GM19467 (cell line): ENCODE measurements around the gene EZH1.
"Not testable (repeated sequence)": the region's sequence is repeated elsewhere in the genome, so short reads cannot be mapped to it uniquely, and the experiment has no call there.

ENCODE experiments used
- ATAC-seq: cut with Tn5 transposase; IDR thresholded peaks from one replicate; pipeline ENCODE4 v1.9.1; 2021; ENCODE audit warnings: mild to moderate bottlenecking, moderate library complexity; ENCODE audit not compliant: unreplicated experiment

EZH1 gene

DNA sequence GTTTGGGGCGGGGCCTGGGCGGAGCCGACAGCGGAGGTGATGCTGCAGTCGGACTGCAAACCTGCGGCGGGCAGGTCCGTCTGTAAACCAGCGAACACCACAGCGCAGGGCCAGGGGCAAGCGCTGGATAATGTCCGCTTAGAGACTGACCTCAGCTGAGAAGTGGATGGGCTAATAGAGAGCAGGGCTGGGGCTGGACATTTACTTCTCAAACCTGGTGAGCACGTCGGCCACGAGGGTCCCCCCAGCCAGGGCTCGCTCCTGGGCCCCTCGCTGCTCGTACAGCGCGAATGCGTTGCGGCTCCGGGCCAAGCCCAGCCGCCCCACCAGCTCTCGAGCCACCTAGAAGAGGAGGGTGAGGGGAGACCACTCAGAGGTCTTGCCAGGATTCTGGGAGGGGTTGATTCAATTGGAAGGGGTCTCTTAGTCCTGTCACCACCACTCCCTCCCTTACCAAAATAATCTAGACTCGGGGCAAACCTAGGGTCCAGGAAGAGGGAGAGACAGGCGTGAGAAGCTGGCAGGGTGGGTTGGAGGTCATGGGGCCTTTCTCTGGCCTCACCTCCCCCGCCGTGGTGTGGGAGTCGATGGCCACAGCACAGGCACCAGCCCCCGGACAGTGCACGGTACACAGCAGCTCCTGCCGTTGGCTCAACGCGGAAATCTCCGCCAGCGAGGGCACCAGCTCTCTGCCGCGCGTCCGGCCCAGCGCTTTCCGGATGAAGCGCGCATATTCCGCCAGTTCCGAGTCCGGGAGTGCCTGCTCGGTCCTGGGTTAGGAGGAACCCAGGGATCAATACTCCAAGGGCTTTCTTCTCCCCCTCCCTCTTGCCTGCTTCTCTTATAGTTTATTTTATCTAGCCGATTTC lies 73.8 kb downstream of the EZH1 start:
- no peak for ATAC-seq

DNA sequence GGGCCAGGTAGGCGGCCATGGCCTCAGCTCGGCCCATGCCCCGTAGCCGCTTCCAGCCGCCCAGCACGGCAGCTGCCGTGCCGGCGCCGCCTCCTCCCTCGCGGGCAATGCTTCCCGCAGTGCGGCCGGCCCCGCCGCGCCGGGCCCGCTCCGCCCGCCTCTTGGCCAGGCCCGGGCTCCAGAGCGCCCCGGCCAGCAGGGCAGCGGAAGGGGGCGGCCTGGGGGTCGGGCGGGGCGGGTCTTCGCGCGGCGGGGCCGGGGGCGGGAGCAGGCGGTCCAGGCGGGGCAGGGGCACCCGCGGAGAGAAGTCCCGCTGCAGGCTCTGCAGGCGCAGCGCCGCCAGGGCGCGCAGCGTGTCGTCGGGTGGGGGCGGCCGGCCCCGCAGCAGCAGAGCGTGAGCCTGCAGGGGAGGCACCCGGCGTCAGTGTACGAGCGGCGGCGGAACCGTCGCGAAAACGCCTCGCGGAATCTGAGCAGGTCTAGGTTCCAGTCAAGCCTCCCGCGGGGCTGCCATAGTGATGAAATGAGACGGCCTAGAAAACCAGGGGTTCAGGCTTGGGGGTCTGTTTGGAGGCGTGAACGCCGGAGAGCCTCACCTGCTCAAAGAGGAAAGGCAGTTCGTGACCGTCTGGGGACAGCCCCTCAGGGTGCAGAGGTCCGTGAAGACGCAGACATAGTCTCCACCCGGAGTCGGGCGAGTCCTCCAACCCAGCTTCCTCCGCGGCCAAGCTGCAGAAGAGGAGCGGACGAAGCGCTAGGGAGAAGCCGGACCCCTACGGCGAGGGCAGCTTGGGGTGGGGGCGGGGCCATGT lies 74.7 kb downstream of the EZH1 start:
- no peak for ATAC-seq

- ATAC-seq: no peak
Measured at GRCh38 chr17:42669705-42669976, 75.2 kb downstream of the EZH1 start.

DNA sequence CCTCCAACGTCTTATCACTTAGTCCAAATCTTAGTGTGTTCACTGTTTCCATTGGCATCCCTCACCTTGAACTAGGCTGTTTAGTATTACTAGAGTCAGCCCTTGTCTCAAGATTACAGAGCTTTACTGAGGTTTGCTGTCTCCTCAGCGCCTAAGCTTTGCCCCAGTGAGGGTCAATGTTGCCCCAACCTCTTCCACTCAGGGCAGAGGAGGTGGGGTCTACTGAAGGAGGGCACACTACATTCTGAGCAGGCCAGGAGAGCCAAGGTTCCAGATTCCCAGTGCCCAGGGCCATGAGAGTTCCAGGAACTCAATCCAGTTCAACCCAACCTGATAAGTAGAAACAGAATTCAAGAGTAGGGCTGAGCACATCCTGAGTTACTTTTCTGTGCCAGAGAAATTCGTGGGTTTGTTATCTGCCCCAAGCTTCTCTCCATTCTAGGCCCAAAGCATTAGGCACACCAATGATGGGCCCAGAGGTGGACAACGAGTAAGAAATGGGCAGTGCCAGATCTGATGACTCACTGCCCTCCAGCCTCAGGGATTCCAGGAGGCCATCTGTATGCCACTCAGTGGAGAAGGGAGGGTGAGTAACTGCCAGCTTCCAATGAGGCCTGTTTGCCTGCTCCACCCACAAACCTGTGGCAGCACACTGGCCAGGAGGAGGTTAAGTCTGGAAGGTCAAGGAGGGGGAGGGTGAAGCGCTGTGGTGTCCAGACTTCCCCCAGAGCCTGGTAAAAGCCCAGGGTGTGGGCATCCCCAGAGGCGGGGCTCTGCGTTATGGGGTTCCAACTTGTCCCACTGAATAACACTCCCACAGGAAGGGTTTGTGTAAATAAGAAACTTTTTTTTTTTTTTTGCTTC lies 77.5 kb downstream of the EZH1 start:
- no peak for ATAC-seq

DNA sequence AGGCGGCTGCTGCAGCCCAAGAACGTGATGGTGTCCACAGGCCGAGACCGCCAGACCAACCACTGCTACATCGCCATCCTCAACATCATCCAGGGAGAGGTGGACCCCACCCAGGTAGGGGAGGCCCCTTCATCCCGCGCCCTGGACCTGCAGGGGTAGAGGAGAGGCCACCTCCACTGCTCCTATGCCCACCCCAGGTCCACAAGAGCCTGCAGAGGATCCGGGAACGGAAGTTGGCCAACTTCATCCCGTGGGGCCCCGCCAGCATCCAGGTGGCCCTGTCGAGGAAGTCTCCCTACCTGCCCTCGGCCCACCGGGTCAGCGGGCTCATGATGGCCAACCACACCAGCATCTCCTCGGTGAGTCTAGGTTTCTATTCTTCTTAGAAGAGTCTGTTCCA lies 78.7 kb downstream of the EZH1 start:
- ATAC-seq: not testable (repeated sequence)

DNA sequence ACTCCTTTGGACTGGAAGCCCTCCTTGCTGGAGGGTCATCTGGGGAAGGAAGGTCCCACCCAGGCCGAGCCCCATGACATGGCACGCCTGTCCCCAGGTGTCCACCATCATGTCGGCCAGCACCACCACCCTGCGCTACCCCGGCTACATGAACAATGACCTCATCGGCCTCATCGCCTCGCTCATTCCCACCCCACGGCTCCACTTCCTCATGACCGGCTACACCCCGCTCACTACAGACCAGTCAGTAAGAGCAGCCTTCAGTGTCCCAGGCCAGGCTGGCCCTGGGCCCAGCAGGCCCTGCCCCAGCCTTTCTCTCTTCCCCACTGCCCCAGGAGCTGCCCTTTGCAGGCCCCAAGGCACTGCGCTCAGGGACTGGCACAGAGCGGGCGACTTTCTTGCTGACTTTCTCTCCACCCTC lies 79.2 kb downstream of the EZH1 start:
- no peak for ATAC-seq

GRCh38 chr17:42660692-42661345 lies 84.0 kb downstream of the EZH1 start:
- ATAC-seq: no peak

- not testable (repeated sequence) for ATAC-seq
Measured at GRCh38 chr17:42659932-42660274, 84.9 kb downstream of the EZH1 start.

DNA sequence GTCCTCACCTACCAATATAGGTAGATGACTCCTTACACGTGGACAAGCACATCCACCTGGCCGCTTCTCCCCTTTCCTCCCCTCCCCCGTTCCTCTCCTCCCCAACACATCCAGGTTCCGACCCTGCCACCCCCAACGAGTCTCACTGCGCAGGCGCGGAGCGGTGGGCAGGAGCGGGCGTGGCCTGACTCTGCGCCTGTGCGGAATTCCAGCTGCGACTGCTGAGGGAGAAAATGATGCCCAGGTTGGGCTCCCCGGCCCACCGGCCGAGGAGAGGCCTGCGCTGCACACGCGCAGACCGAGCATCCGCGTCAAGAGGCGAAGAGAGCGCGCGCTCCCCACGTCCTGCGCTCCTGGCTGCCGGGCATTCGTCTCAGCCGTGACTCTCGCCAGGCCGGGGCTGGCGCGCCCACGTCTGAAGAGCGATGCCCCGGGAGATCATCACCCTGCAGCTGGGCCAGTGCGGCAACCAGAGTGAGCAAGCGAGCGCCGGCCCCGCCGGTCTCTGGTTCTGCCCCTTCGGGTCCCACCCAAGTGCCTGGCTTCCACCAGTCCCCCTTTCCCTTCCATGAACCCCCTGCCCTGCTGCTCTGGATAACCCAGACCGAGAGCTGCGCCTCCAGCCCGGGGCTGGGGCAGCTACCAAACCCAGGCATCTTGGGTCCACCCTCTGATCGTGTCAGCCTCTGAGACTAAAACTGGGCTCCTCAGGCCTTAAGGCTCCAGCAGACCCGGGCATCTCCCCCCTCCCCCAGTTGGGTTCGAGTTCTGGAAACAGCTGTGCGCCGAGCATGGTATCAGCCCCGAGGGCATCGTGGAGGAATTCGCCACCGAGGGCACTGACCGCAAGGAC lies 85.5 kb downstream of the EZH1 start, which contains the start of gene TUBG2:
TUBG2 (plus strand) TSS at position 206 of the 853 bp plus-strand sequence; CDS start at position 426, 220 bp downstream.
- no peak for ATAC-seq

GRCh38 chr17:42657824-42658588 lies 86.8 kb downstream of the EZH1 start:
- ATAC-seq: no peak

DNA sequence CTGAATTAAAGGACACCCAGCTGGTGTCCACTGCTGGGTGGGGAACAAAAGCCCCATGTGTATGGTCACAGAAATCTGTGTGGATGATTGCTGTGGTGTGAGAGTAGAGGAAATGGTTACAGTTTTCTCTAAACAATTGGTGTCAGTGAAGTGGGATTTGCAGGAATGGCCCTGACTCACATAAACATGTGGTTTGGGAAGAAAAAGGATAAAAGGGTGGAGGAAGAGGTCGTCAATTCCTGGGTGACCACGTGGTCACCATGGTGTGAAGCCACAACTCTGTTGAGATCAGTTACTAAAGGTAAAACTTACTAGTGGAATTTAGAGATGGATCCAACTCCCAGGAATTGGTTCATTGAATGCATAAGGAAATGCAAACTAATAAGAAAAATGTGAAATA lies 89.3 kb downstream of the EZH1 start:
- ATAC-seq: no peak

GRCh38 chr17:42653179-42654124 lies 91.4 kb downstream of the EZH1 start:
- ATAC-seq: no peak

DNA sequence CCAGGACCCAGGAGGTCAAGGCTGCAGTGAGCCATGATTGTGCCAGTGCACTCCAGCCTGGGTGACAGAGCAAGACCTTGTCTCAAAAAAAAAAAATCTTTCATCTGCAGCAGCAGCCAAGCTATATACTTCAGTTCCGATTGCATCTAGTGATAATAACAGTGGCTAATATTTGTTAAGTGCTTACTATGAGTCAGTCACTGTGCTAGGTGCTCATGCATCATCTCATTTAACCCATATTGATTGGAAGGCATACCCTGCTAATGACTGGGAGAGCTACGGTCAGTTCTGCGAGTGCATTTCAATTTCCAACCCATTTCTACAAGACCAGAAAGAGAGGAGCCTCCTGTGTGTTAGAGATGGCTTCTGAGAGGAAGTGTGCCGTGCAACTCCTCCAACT lies 93.4 kb downstream of the EZH1 start:
- ATAC-seq: no peak
